G401.6 (cell line): ENCODE results near the gene RIOX2.
"Not testable (repeated sequence)": the region's sequence is repeated elsewhere in the genome, so short reads cannot be mapped to it uniquely, and the experiment has no call there.

Experiments used
- FAIRE-seq: peaks from 2 replicates; lab custom pipeline; 2012; peaks lifted over from hg19 to GRCh38; lab: Jason Lieb, UNC

The RIOX2 gene

GRCh38 chr3:97971679-97972567, at the start of gene RIOX2:
Gene RIOX2 (minus strand): TSS chr3:97972431. CDS start chr3:97967593, 4,838 bp downstream.
- no peak for FAIRE-seq

- FAIRE-seq = no peak
These were observed 48.2 kb upstream of the RIOX2 start for GRCh38 chr3:98020412-98020811.

GRCh38 chr3:98018301-98018700, 46.1 kb upstream of the RIOX2 start:
- FAIRE-seq = no peak

GRCh38 chr3:98014268-98014585, 42.0 kb upstream of the RIOX2 start:
- no peak for FAIRE-seq

GRCh38 chr3:98013411-98014267, 41.4 kb upstream of the RIOX2 start:
- no peak for FAIRE-seq

- FAIRE-seq = no peak
These were observed 40.7 kb upstream of the RIOX2 start for GRCh38 chr3:98012979-98013378.

GRCh38 chr3:98010883-98011449, 38.7 kb upstream of the RIOX2 start:
- FAIRE-seq = not testable (repeated sequence)

- no peak for FAIRE-seq
These were observed 38.1 kb upstream of the RIOX2 start for GRCh38 chr3:98010194-98010882.

GRCh38 chr3:98008855-98009254, 36.6 kb upstream of the RIOX2 start:
- FAIRE-seq = no peak

- no peak for FAIRE-seq
These were observed 33.2 kb upstream of the RIOX2 start for GRCh38 chr3:98005438-98005837.

- no peak for FAIRE-seq
These were observed 32.5 kb upstream of the RIOX2 start for GRCh38 chr3:98004721-98005120.

GRCh38 chr3:98003306-98003969, 31.2 kb upstream of the RIOX2 start:
- no peak for FAIRE-seq

GRCh38 chr3:98002717-98003116, 30.5 kb upstream of the RIOX2 start:
- no peak for FAIRE-seq

- no peak for FAIRE-seq
These were observed 27.8 kb upstream of the RIOX2 start for GRCh38 chr3:97999994-98000393.

GRCh38 chr3:97999103-97999502, 26.9 kb upstream of the RIOX2 start:
- FAIRE-seq = no peak

GRCh38 chr3:97996988-97997387, 24.8 kb upstream of the RIOX2 start:
- FAIRE-seq = no peak

GRCh38 chr3:97994328-97994945, 22.2 kb upstream of the RIOX2 start:
- FAIRE-seq = no peak

- FAIRE-seq = no peak
These were observed 21.3 kb upstream of the RIOX2 start for GRCh38 chr3:97993526-97993925.

GRCh38 chr3:97992547-97993173, 20.4 kb upstream of the RIOX2 start:
- no peak for FAIRE-seq

GRCh38 chr3:97991293-97991682, 19.1 kb upstream of the RIOX2 start:
- no peak for FAIRE-seq
